ENCODE data around the gene RAF1.
A peak's percentile ranks its signal among the peaks of the same experiment; 100 is the strongest.
"Not testable (repeated sequence)": the region's sequence is repeated elsewhere in the genome, so short reads cannot be mapped to it uniquely, and the experiment has no call there.

Gene RAF1

DNA sequence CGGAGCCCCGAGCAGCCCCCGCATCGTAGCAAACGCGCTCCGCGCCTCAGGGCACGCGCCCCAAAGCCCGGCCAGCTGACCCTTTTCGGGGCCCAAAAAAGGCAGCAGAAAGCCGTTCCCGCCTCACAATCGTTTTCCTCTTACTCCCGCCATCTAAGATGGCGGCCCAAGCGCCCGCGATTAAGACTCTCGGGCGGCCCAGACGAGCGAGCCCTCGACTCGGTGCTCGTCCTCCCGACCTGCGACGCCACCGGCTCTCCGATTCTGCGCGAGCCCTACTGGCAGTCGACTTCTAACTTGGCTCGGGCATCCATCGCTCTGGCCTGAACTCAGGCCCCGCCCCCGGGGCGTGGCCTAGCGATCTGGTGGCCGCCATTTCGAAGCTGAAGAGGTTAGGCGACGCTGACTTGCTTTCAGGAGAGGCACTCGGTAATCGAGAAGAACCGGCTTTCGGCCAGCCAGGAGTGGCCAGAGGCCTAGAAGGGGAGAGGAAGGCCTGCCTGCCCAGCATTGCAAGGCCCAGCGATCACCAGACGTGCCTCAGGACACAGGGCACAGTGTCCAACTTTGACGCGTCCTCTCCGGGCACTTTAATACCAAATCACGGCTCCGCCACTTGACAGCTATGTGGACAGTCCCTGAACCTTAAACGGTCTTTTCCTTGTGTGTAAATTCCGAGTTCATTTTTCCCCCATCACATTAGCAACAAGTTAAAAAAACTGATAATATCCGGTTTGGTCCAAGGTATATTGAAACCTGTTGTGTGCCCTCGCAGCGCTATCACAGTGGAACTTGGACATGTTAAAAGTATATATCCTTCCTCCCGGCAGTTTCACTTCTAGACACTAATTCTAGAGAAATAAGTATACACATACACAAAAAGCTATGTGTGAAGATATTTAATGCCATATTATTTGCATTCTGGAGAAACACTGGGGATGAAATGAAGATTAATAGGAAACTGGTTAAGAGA, at the start of gene RAF1:
Gene RAF1 (minus strand): TSS at position 182 of the 973 bp plus-strand sequence. CDS start 45,396 bp downstream, outside the sequence.
- DNase-seq = peak; percentile 98

- no peak for DNase-seq
Measured at GRCh38 chr3:12710062-12710461, 46.1 kb upstream of the RAF1 start.

- DNase-seq = no peak
Measured at GRCh38 chr3:12709334-12709733, 45.4 kb upstream of the RAF1 start.

- DNase-seq = no peak
Measured at GRCh38 chr3:12708584-12709192, 44.8 kb upstream of the RAF1 start.

DNA sequence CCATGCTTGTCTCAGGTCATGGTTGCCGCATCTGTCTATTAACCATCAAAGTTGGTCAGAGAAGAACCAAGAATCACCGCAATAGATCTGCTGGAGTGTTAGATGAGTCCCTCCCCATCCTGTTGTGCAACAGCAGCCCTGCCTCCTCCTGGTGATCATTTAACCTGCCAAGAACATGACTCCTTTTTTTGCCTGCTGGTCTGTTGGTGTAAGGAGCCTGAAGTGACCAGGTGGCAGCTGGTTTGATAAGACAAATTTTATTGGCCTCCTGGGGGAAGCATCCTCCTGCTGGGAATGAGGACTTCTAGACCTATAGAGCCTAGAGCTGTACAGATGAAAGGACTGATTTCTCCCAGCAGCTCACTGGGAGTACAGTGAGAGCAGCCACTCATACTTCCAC, 43.5 kb upstream of the RAF1 start:
- no peak for DNase-seq

- peak; percentile 57 for DNase-seq
Measured at GRCh38 chr3:12706504-12707253, 42.8 kb upstream of the RAF1 start.

DNA sequence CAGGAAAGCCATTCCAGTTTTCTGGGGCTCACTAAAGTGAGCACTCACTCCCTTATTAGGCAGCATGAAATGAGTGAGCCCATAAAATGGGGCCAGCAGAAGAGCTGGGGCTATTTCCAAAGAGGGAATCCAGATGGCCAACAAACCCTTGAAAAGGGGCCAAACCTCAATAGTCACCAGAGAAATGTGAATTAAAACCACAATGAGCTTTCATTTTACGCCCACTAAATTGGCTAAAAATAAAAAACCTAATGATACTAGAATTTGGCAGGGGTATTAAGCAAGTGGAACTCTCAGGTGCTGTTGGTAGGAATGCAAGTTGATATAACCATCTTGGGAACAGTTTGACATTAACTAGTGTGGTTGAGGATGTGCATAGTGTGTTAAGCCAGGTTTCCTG, 42.1 kb upstream of the RAF1 start:
- no peak for DNase-seq

GRCh38 chr3:12705374-12705926, 41.5 kb upstream of the RAF1 start:
- DNase-seq = no peak

DNA sequence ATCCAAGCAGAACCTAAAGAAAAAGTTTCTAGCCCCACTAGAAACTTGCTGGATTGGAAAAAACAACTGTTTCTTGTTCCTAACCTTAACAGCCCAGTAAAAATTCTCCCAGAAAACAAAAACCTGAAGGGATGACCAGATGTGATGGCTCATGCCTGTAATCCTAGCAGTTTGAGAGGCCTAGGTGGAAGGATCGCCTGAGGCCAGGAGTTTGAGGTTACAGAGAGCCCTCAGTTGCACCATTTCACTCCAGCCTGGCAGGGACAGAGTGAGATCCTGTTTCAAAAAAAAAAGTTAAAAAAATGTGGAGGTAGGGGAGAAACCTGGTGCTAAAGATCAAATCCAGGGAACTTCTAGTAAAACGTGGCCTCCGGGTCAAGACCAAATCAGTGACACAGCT, 38.6 kb upstream of the RAF1 start:
- no peak for DNase-seq

GRCh38 chr3:12701601-12702000, 37.7 kb upstream of the RAF1 start:
- not testable (repeated sequence) for DNase-seq

- no peak for DNase-seq
Measured at GRCh38 chr3:12700800-12701199, 36.9 kb upstream of the RAF1 start.

DNA sequence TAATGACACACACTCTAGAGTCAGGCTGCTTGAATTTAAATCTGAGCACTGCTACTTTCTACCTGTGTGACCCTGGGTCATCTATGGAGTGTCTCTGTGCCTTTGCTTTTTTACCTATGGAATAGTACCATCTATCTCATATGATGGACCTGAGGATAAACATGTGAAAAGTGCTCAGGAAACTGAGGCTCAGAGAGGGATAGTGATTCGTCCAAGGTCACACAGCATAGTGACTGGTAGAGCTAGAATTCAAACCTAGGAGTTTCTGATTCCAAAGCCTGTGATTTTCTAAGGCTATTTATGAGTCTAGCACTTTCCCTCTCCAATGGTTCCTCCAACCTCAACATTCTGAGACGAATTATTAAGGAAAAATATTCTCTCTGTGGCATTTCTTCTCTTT, 32.0 kb upstream of the RAF1 start:
- no peak for DNase-seq

- no peak for DNase-seq
Measured at GRCh38 chr3:12695112-12695511, 31.2 kb upstream of the RAF1 start.

DNA sequence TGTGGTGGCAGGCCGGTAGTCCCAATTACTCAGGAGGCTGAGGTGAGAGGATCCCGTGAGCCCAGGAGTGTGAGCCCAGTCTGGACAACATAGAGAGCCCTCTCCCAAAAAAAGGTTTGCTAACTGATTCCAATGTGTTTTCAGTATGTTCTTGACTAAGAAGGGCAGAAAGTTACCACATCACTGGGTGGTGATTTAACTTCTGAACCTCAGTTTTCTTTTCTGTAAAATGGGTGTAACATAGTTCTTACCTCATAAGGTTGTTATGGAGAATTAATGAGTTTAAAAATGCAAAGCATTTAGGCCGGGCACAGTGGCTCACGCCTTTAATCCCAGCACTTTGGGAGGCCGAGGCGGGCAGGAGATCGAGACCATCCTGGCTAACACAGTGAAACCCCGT, 28.5 kb upstream of the RAF1 start:
- no peak for DNase-seq

DNA sequence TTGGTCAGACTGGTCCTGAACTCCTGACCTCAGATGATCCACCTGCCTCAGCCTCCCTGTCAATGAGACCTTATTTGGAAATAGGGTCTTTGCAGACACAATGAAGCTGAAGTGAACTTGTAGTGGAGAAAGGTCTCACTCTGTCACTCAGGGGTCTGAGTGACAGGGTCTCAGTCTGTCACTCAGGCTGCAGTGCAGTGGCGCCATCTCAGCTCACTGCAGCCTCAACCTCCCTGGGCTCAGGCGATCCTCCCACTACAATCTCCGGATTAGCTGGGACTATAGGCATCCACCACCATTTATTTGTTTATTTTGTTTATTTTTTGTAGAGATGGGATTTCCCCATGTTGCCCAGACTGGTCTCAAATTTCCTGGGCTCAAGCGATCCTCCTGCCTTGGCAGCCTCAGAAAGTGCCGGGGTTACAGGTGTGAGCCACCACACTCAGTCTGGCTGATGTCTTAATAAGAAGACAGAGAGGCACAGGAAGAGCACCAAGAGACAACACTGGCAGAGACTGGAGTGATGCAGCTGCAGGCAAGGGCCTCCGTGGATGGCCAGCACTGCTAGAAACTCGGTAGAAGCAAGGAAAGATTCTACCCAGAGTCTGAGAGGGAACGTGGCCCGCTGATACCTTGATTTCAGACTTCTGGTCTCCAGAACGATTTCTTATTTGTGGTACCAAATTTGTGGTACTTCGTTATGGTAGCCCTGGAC, 26.2 kb upstream of the RAF1 start:
- DNase-seq = no peak

- no peak for DNase-seq
Measured at GRCh38 chr3:12687948-12688347, 24.0 kb upstream of the RAF1 start.

GRCh38 chr3:12686096-12686495, 22.2 kb upstream of the RAF1 start:
- no peak for DNase-seq

DNA sequence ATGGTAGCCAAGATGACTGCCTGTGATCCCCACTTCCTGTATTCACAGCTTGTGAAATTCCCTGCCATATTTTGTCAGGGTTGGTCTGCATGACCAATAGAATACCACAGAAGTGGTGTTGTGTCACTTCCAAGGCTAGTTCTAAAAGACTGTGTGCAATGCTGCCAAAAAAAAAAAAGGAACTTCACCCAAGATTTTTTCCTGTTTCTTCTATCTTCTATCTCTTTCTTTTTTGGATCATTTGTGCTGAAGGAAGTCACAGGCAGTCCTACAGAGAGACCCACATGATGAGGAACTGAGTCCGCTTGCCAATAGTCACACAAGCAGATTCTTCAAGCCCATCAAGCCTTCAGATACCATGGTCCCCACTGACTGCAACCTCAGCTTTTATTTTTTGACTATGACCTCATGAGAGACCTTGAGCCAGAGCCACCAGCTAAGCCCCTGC, 18.1 kb upstream of the RAF1 start:
- DNase-seq = no peak

GRCh38 chr3:12681089-12681942, 17.4 kb upstream of the RAF1 start:
- DNase-seq = no peak

DNA sequence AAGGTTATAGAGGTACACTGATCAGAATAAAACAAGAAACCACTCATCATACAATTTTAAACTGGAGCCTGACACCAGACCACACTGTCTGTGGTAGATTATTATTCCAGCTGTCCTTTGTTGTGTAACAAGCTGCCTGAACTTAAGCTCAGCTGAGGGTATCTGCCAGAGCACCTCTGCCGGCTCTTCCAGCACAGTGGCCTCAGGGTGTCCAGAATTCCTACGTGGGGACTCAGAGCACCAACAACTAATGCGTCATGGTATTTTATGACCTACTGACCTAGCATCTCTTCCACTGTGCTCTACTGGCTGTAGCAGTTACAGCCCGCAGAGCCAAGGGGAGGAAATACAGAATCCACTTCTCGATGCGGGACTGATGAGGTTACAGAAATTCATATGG, 15.6 kb upstream of the RAF1 start:
- DNase-seq = no peak

- DNase-seq = no peak
Measured at GRCh38 chr3:12677616-12678015, 13.7 kb upstream of the RAF1 start.

Measured in CD4-positive, alpha-beta T cell treated with Interleukin-17A for 4 hours (primary cell).